Coronary artery (tissue), 2 donors: Measurements from ENCODE around the gene VEGFB.
A peak's percentile ranks its signal among the peaks of the same experiment; 100 is the strongest.

ENCODE experiments used
- DNase-seq: peaks from one replicate; pipeline ENCODE4 v3.0.0-alpha.2; 2017; ENCODE audit warnings: low spot score
- H3K27ac ChIP-seq, 2 donors: fragments of 200-600 bp; sonication (generic); one replicate each; pipeline ENCODE4 v1.5.1; 2016 to 2019
- H3K4me3 ChIP-seq: fragments of 200-600 bp; sonication (generic); 2 replicates; pipeline ENCODE4 v1.5.1; 2016; ENCODE audit warnings: mild to moderate bottlenecking, moderate library complexity
- TF ChIP-seq, protein P1 (sequence below): fragments of 200-600 bp; sonication (generic); IDR thresholded peaks from one replicate; pipeline ENCODE4 v1.5.1; 2019; ENCODE audit warnings: antibody characterized with exemption

Gene VEGFB

DNA sequence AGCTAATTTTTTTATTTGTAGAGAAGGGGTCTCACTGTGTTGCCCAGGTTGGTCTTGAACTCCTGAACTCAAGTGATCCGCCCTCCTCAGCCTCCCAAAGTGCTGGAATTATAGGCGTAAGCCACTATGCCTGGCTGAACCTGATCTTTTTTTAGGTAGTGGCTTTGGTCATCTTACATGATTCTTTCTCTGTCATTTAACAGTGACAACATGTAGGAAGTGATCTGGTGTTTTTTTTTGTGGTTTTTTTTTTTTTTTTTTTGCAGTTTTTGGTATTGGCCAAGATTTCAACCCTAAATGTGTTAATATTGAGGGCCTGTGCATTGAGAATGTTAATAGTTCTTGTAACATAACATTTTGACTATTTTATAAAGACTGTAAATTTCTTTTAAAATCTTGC, 35.9 kb upstream of the VEGFB start:
- no peak for DNase-seq
- TF ChIP-seq, protein P1, sequence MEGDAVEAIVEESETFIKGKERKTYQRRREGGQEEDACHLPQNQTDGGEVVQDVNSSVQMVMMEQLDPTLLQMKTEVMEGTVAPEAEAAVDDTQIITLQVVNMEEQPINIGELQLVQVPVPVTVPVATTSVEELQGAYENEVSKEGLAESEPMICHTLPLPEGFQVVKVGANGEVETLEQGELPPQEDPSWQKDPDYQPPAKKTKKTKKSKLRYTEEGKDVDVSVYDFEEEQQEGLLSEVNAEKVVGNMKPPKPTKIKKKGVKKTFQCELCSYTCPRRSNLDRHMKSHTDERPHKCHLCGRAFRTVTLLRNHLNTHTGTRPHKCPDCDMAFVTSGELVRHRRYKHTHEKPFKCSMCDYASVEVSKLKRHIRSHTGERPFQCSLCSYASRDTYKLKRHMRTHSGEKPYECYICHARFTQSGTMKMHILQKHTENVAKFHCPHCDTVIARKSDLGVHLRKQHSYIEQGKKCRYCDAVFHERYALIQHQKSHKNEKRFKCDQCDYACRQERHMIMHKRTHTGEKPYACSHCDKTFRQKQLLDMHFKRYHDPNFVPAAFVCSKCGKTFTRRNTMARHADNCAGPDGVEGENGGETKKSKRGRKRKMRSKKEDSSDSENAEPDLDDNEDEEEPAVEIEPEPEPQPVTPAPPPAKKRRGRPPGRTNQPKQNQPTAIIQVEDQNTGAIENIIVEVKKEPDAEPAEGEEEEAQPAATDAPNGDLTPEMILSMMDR = no peak
- Histone ChIP-seq H3K4me3 (no peak overlapping the region), H3K27ac (no peak overlapping the region)

DNA sequence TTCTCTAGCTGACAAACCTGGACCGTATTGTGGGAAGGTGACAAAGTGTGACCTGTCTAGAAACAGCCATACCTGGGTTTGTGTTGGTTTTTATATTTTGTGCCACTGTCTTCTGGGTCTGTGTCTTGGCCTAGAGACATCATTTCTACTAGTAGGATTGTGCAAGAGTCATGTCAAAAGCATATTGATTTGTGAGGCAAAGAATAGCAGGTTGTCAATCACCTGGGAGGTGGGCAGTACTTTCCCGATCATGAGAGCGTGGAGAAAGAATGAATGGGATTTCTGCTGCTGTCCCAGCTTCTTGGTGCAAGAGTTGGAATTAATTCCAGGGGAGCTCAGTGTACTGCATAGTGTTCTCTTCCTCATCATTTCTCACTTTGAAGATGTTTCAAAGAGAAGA, 32.8 kb upstream of the VEGFB start:
- Histone ChIP-seq H3K4me3 (no peak overlapping the region), H3K27ac (no peak overlapping the region)
- TF ChIP-seq, protein P1 = no peak
- DNase-seq = no peak

DNA sequence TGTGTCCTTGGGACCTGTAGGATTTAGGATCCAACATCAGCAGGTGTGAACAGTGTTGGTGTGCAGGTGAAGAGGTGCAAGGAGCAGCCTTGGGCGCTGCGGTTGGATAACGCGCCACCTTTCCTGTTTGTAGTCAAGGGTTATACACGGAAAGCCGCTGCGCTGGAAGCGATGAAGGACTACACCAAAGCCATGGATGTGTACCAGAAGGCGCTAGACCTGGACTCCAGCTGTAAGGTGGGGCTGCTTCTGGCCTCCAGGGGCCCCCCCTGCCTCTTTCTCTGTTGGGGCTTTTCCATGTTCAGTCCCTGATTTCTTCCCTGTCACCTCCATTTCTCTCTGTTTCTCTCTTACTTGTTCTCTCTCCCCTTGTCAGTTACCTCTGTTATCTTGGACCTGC, 31.4 kb upstream of the VEGFB start:
- Histone ChIP-seq H3K4me3 (no peak overlapping the region), H3K27ac (no peak overlapping the region)
- DNase-seq = no peak
- TF ChIP-seq, protein P1 = no peak

DNA sequence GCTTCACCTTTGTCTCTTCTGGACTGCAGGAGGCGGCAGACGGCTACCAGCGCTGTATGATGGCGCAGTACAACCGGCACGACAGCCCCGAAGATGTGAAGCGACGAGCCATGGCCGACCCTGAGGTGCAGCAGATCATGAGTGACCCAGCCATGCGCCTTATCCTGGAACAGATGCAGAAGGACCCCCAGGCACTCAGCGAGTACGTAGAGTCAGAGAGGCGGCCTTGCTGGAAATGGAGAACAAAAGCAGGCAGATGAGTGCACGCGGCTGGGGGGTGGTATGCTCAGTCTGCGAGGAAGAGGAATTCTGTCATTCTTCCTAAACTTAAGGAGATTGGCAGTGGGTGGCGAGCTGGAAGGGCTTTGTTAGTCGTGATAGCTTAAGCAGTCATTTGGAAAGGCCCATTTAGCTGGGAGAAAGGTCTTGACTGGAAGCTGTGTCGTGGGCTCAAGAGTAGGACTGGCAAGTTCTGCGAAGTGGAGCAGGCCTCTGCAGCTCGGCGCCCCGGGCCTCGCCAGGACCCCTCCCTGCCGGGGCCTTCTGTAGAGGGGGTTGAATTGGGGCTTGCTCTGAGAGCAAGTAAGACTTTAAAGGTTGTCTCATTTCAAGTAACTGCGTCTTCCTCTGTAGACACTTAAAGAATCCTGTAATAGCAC, 30.8 kb upstream of the VEGFB start:
- Histone ChIP-seq H3K27ac (no peak overlapping the region), H3K4me3 (no peak overlapping the region)
- TF ChIP-seq, protein P1 = no peak
- no peak for DNase-seq

DNA sequence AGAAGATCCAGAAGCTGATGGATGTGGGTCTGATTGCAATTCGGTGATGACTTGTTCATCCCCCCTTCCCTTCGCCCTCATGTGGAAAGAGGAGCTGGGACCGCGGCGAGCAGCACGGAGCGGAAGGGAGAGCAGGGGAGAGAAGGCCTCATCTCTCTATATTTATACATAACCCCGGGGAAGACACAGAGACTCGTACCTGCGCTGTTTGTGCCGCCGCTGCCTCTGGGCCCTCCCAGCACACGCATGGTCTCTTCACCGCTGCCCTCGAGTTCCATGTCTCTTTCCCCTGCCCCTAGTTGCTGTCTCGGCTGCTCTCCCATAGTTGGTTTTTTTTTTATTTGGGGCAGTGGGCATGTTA, 30.3 kb upstream of the VEGFB start:
- no peak for DNase-seq
- Histone ChIP-seq H3K4me3 (no peak overlapping the region), H3K27ac (no peak overlapping the region)
- TF ChIP-seq, protein P1 = no peak

DNA sequence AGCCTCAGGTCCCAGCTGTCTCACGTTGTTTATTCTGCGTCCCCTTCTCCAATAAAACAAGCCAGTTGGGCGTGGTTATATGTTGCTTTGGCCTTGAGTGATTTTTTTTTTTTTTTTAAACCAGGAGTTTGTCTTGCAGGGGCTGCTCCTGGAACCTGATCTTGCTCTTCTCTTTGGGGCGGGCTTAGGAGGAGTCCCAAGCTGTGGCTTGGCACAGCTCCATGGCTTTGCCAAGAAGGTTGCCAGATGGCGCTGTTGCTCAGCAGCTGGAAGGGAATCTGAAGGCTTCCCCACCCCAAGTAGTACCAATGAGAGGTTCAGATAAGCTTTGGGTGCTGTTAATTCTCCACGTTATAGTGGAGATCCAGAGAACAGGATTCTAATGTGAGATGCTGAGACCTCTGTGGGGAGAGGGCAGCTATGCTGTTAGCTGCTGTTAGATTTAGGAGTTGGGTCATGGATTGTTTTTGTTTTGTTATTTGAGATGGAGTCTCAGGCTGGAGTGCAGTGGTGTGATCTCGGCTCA, 29.9 kb upstream of the VEGFB start:
- no peak for DNase-seq
- TF ChIP-seq, protein P1 = peak; percentile 48
- no peak overlapping the region for H3K4me3 ChIP-seq
- peak overlapping the region in 1 of 2 donors; percentile 47 for H3K27ac ChIP-seq

DNA sequence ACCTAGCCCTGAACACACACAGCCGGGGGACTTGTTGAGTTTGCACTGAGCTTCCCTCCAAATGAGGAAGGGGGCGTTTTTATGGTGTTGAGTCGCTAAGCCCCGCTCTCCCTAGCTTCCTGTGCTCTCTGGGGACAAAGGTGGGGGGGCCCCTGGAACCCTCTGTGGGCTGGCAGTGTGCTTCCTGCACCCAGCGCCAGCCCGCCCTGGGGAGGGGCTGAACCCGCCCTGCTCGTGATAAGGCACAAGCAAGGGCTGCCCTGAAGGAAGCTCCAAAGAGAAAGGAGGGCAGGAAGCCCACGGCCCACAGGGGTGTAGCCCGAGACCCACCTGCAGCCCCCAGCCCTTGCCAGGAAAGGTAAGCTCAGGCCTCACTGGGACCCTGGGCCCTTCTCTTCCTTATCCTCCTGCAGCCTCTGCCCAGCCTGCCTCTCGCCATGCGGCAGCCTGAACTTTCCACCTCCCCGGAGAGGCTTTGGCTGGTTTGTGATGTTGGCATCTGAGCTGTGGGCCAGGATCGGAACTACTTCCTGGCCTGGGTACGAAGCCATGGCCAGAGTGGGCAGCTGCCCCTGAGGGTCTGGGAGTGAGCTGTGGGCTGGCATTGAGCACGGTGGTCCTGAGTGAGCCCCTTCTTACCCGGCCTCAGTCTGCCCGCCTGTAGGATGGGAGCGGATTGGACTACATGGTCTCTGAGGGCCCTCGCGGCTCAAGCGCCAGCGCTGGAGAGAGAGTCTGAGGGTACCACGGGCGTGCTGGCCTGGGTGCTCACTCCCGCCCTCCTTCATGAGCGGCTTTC, 27.7 kb upstream of the VEGFB start, which contains the start of gene FERMT3:
Gene FERMT3 (plus strand): TSS at position 265 of the 799 bp plus-strand sequence. CDS start 644 bp downstream, outside the sequence.
- peak within 1 kb of the TSS; percentile 49 to 88 for H3K27ac ChIP-seq
- peak within 1 kb of the TSS; percentile 66 for H3K4me3 ChIP-seq
- TF ChIP-seq, protein P1 = no peak
- DNase-seq = no peak
